Liver (tissue), 9 donors: ENCODE data around the gene CAPRIN1. TPM values are rescaled to one million over a fixed set of nuclear protein-coding genes. Genes with fewer than 3 reads are reported as not detected.
"Not testable (repeated sequence)": the region's sequence is repeated elsewhere in the genome, so short reads cannot be mapped to it uniquely, and the experiment has no call there.

Experiments used
- DNase-seq: peaks from one replicate; pipeline ENCODE4 v3.0.0-alpha.2; 2017; ENCODE audit warnings: low spot score
- H3K27ac ChIP-seq, 2 donors: one replicate each; pipeline ENCODE4 v1.7.0; 2013; ENCODE audit warnings: inconsistent platforms in 2 of 2, low read length in 2 of 2, control low read depth in 1 of 2, low read depth in 1 of 2, mild to moderate bottlenecking in 1 of 2
- H3K27me3 ChIP-seq, 4 donors: one replicate each; pipeline versions ENCODE4 v1.6.1 to v1.7.0; 2013; ENCODE audit warnings: low read length in 3 of 4, inconsistent platforms in 1 of 4, mild to moderate bottlenecking in 1 of 4, moderate library complexity in 1 of 4; ENCODE audit not compliant: control insufficient read depth in 4 of 4, insufficient read depth in 4 of 4
- H3K36me3 ChIP-seq, 4 donors: one replicate each; pipeline versions ENCODE4 v1.6.1 to v1.7.0; 2013; ENCODE audit warnings: low read length in 3 of 4, mild to moderate bottlenecking in 3 of 4, low read depth in 1 of 4, moderate library complexity in 1 of 4; ENCODE audit not compliant: control insufficient read depth in 4 of 4, insufficient read depth in 3 of 4
- H3K4me1 ChIP-seq, 4 donors: one replicate each; pipeline versions ENCODE4 v1.6.1 to v1.7.0; 2013; ENCODE audit warnings: low read length in 3 of 4, mild to moderate bottlenecking in 3 of 4, moderate library complexity in 1 of 4; ENCODE audit not compliant: control insufficient read depth in 4 of 4, insufficient read depth in 4 of 4
- H3K4me3 ChIP-seq, 3 donors: one replicate each; pipeline versions ENCODE4 v1.6.1 to v1.7.0; 2013; ENCODE audit warnings: low read length in 3 of 3, control low read depth in 1 of 3, low read depth in 1 of 3, mild to moderate bottlenecking in 1 of 3
- H3K9ac ChIP-seq, 2 donors: one replicate each; pipeline ENCODE4 v1.7.0; 2013; ENCODE audit warnings: low read length in 2 of 2, mild to moderate bottlenecking in 2 of 2, moderate library complexity in 2 of 2, control low read depth in 1 of 2, low read depth in 1 of 2
- H3K9me3 ChIP-seq, 4 donors: one replicate each; pipeline versions ENCODE4 v1.6.1 to v1.7.0; 2013; ENCODE audit warnings: low read length in 3 of 4; ENCODE audit not compliant: control insufficient read depth in 4 of 4
- ATF3 ChIP-seq: IDR thresholded peaks from 2 replicates; pipeline ENCODE4 v1.6.1; 2016; ENCODE audit warnings: antibody characterized with exemption
- CTCF ChIP-seq: fragments of 150-350 bp; IDR thresholded peaks from 2 replicates; pipeline ENCODE4 v1.5.1; 2017; ENCODE audit warnings: improper control_type of control experiment, low read depth, low read length; ENCODE audit not compliant: missing input control
- FOXA1 ChIP-seq: IDR thresholded peaks from 2 replicates; pipeline ENCODE4 v1.6.1; 2016; ENCODE audit warnings: antibody characterized with exemption
- FOXA2 ChIP-seq: IDR thresholded peaks from 2 replicates; pipeline ENCODE4 v1.6.1; 2016; ENCODE audit warnings: antibody characterized with exemption
- GABPA ChIP-seq, 2 donors: IDR thresholded peaks in 1 of 2; conservative IDR thresholded peaks in 1 of 2; 2 replicates each; pipeline ENCODE4 v1.6.1; 2016; ENCODE audit warnings: antibody characterized with exemption in 2 of 2, mild to moderate bottlenecking in 1 of 2, moderate library complexity in 1 of 2
- HNF4A ChIP-seq, 2 donors: conservative IDR thresholded peaks; 2 replicates each; pipeline ENCODE4 v1.6.1; 2016; ENCODE audit warnings: antibody characterized with exemption in 2 of 2, mild to moderate bottlenecking in 2 of 2
- JUND ChIP-seq, 2 donors: IDR thresholded peaks; 2 replicates each; pipeline ENCODE4 v1.6.1; 2016; ENCODE audit warnings: antibody characterized with exemption in 2 of 2
- MAX ChIP-seq: IDR thresholded peaks from 2 replicates; pipeline ENCODE4 v1.6.1; 2016; ENCODE audit warnings: antibody characterized with exemption
- NR2F2 ChIP-seq: IDR thresholded peaks from 2 replicates; pipeline ENCODE4 v1.6.1; 2016; ENCODE audit warnings: antibody characterized with exemption
- RAD21 ChIP-seq, 2 donors: IDR thresholded peaks; 2 replicates each; pipeline ENCODE4 v1.6.1; 2016; ENCODE audit warnings: antibody characterized with exemption in 2 of 2, mild to moderate bottlenecking in 2 of 2
- REST ChIP-seq: IDR thresholded peaks from 2 replicates; pipeline ENCODE4 v1.6.1; 2016; ENCODE audit warnings: antibody characterized with exemption, mild to moderate bottlenecking
- SP1 ChIP-seq: IDR thresholded peaks from 2 replicates; pipeline ENCODE4 v1.6.1; 2018; ENCODE audit warnings: antibody characterized with exemption, mild to moderate bottlenecking
- TAF1 ChIP-seq: conservative IDR thresholded peaks from 2 replicates; pipeline ENCODE4 v1.6.1; 2016; ENCODE audit warnings: antibody characterized with exemption, mild to moderate bottlenecking
- YY1 ChIP-seq: IDR thresholded peaks from 2 replicates; pipeline ENCODE4 v1.6.1; 2016; ENCODE audit warnings: antibody characterized with exemption, mild to moderate bottlenecking
- ZBTB33 ChIP-seq: IDR thresholded peaks from 2 replicates; pipeline ENCODE4 v1.6.1; 2016; ENCODE audit warnings: antibody characterized with exemption
- WGBS: extraction: QIAGEN DNeasy Blood & Tissue Kit; methylation state at CpG from one replicate; pipeline ENCODE4 v1.1.7; 2013; 5-methylcytosine and 5-hydroxymethylcytosine counted together
- polyA plus RNA-seq, 2 donors: library from polyadenylated mRNA; stranded (reverse) in 1 of 2; unstranded in 1 of 2; fragments of 200-250 nt in 1 of 2; fragments of >200 nt in 1 of 2; fragmentation: Nextera tagmentation in 1 of 2; extraction: Ambion mirVana in 1 of 2; gene quantifications; one replicate each; pipeline versions ENCODE4 v1.2.1 to v1.2.3, GENCODE V29; 2013 to 2015
- total RNA-seq, 2 donors: library from RNA; depleted of rRNA; stranded (reverse); fragments of >200 nt; gene quantifications; one replicate each; pipeline ENCODE4 v1.2.3, GENCODE V29; 2014
- donor health status: healthy.
- donor health status: healthy.
- donor health status: healthy.
- donor health status: healthy.
- donor health status: healthy.

Gene CAPRIN1
- total and polyA plus RNA-seq, 4 donors = 19.5 to 112 (median 56.5) TPM

GRCh38 chr11:34064291-34064690, 12.8 kb downstream of the CAPRIN1 start:
- 91% methylated on average over 2 of the region's 2 CpGs for WGBS
- Histone ChIP-seq H3K4me1 (peaks cover 0 to 13% (median 3%) of the 10 kb centered on the region in 4 donors), H3K36me3 (peaks cover 0 to 5% (median 2%) of the 10 kb centered on the region in 4 donors)

GRCh38 chr11:34065505-34066203, 14.1 kb downstream of the CAPRIN1 start:
- H3K9ac ChIP-seq = no peak overlapping the region
- H3K9me3 ChIP-seq = no peaks in the 10 kb centered on the region
- H3K4me1 ChIP-seq = peaks cover 0 to 11% (median 2%) of the 10 kb centered on the region in 4 donors
- TF ChIP-seq NR2F2 (no peak), CTCF (no peak), HNF4A (conservative IDR thresholded peaks at IDR 0.05) (no peak), JUND (IDR thresholded peaks at IDR 0.05) (no peak), FOXA1 (no peak), MAX (no peak), REST (no peak), ZBTB33 (no peak), SP1 (no peak), TAF1 (no peak), GABPA (IDR thresholded peaks at IDR 0.05 in 1 of 2, conservative IDR thresholded peaks at IDR 0.05 in 1 of 2) (no peak), YY1 (no peak)
- 93% methylated on average over 6 of the region's 6 CpGs for WGBS
- no peak for DNase-seq
- H3K36me3 ChIP-seq = peaks cover 0 to 5% (median 2%) of the 10 kb centered on the region in 4 donors
- H3K27ac ChIP-seq = no peak overlapping the region
- H3K4me3 ChIP-seq = no peak overlapping the region
- H3K27me3 ChIP-seq = no peaks in the 10 kb centered on the region

More at GRCh38 chr11:34064291-34064690, 12.8 kb downstream of the CAPRIN1 start:
- DNase-seq = no peak
- Histone ChIP-seq H3K27ac (no peak overlapping the region), H3K9me3 (no peaks in the 10 kb centered on the region), H3K27me3 (no peaks in the 10 kb centered on the region), H3K9ac (no peak overlapping the region), H3K4me3 (no peak overlapping the region)
- TF ChIP-seq REST (no peak), NR2F2 (no peak), FOXA2 (no peak), GABPA (IDR thresholded peaks at IDR 0.05 in 1 of 2, conservative IDR thresholded peaks at IDR 0.05 in 1 of 2) (no peak), RAD21 (IDR thresholded peaks at IDR 0.05) (no peak), JUND (IDR thresholded peaks at IDR 0.05) (no peak), SP1 (no peak), ATF3 (no peak)

- H3K9me3 ChIP-seq, H3K27me3 ChIP-seq, H3K9ac ChIP-seq, H3K4me3 ChIP-seq, DNase-seq, H3K27ac ChIP-seq, H3K36me3 ChIP-seq: not testable (repeated sequence)
- H3K4me1 ChIP-seq = peaks cover 0 to 11% (median 2%) of the 10 kb centered on the region in 4 donors
- 94% methylated on average over 8 of the region's 8 CpGs for WGBS
Observed at GRCh38 chr11:34066766-34067165, 15.2 kb downstream of the CAPRIN1 start.
